RWPE1 (cell line): ENCODE measurements around the gene TRAK1.

ENCODE experiments used
- CTCF ChIA-PET: fragments of 350-600 bp; sonication (Branson Sonifier 250); formaldehyde crosslinking; extraction: SDS; loops from one replicate; lab custom pipeline; 2021; lab: Yijun Ruan, JAX
- POLR2A ChIA-PET: fragments of 400-600 bp; formaldehyde crosslinking; extraction: SDS; loops from one replicate; lab custom pipeline; 2020; ENCODE audit warnings: antibody characterized with exemption; ENCODE audit not compliant: low non-redundant PET; lab: Yijun Ruan, JAX
- DNase-seq: peaks from one replicate; pipeline ENCODE4 v3.0.0; 2012; ENCODE audit warnings: low spot score
- H3K27ac ChIP-seq: fragments of 450-650 bp; 2 replicates; pipeline ENCODE4 v1.5.1; 2017
- CTCF ChIP-seq: fragments of 450-650 bp; conservative IDR thresholded peaks from 2 replicates; pipeline ENCODE4 v1.5.1; 2017; ENCODE audit warnings: low read depth, mild to moderate bottlenecking

TRAK1 gene

GRCh38 chr3:42159147-42159546 is 68.0 kb downstream of the TRAK1 start:
- no peak for DNase-seq
- peak overlapping the region; percentile 80 for H3K27ac ChIP-seq
- ChIA-PET CTCF (no interaction called here), POLR2A (no interaction called here)
- no peak for TF ChIP-seq CTCF

GRCh38 chr3:42159706-42160472 is 68.7 kb downstream of the TRAK1 start:
- peak; percentile 88 for DNase-seq
- CTCF ChIA-PET = no interaction called here
- TF ChIP-seq CTCF = no peak
- POLR2A ChIA-PET = interaction anchor here (0.6 kb wide), 1 partner anchor 49 kb away, joined by 6 read pairs; no protein-coding TSS in a partner anchor
- peak overlapping the region; percentile 80 for H3K27ac ChIP-seq

DNA sequence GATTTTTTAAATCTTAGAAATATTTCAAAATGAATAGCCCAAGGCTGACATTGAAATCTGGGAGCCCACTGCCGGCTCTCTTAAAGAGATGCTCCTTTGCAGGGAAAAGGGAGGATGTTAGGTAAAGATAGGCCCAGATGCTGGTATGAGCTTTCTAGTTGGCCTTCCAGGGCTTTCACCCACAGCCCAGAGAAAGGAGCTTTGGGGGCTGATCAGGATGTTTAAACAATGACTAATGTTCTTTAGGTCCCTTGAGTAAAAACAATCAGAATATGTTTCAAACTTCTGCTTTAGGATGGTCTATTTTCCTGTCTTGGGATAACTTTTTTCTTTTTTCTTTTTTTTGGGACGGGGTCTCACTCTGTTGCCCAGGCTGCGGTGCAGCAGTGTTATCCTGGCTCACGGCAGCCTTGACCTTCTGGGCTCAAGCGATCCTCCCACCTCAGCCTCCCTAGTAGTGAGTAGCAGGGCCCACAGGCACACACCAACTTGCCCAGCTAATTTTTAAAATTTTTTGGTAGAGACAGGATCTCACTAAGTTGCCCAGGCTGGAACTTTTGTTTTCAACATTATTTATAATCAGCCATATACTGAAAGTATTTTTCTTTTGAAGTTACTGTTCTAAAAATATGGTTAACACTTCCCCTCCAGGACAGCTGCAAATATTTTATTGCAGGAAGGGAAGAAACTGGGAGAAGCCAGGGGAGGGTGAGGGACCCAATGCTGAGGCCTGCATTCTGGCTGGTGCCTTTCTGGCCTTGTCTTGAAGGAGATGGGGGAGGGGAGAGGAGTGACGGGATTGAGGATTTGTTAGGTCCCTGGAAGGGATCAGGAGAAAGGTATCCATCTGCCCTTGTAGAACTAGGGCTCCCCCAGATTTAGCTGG is 70.1 kb downstream of the TRAK1 start:
- no peak for TF ChIP-seq CTCF
- H3K27ac ChIP-seq = peak overlapping the region; percentile 5; the same call in 1 of the 2 replicates
- ChIA-PET CTCF (interaction anchor here (0.6 kb wide), 1 partner anchor 44 kb away, joined by 3 read pairs; no protein-coding TSS in a partner anchor), POLR2A (no interaction called here)
- DNase-seq = no peak

DNA sequence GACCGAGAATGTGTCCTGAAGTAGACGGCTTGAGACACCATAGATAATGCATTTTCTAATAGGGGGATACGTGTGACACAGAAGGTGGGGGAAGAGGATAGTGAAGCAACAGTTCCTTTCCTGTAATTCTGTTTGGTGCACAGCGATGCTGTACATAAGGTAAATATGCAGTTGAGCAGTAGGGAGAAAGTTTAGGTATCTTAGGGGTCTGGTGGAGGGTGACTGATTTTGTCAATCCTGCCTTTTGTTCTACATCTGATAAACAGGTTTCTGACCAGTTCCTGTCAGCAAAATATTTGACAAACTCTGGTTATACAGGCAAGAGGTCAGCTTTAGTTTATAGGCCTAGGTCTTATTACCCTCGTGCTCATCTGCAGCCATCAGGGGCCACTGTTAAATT is 71.3 kb downstream of the TRAK1 start:
- no peak overlapping the region for H3K27ac ChIP-seq
- ChIA-PET CTCF (no interaction called here), POLR2A (no interaction called here)
- no peak for DNase-seq
- TF ChIP-seq CTCF = no peak

GRCh38 chr3:42163622-42164244 is 72.6 kb downstream of the TRAK1 start:
- TF ChIP-seq CTCF = no peak
- POLR2A ChIA-PET = no interaction called here
- H3K27ac ChIP-seq = no peak overlapping the region
- CTCF ChIA-PET = no interaction called here
- DNase-seq = no peak

DNA sequence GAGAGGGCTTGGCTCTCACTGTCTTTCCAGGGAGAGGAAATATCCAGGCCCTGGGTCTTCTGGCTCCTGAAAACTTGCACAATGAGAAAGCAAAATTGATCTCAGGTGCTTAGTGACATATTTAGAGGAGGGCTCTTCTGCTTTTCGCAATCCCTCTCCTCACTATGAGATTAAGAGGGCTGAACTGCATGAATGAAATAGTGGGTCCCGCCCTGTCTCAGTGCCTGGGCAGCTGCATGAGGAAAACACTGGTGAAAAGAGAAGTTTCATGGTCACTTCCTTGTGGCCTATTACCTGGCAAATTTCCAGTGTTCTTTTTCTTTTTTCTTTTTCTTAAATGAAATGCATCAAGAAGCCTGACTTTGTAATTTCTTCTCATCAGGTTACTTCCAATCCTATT is 73.5 kb downstream of the TRAK1 start:
- no peak overlapping the region for H3K27ac ChIP-seq
- TF ChIP-seq CTCF = no peak
- CTCF ChIA-PET = no interaction called here
- POLR2A ChIA-PET = no interaction called here
- DNase-seq = no peak
